Right renal pelvis (tissue), 4 donors: ENCODE data around the gene LEMD1. TPM values are rescaled to one million over a fixed set of nuclear protein-coding genes. Genes with fewer than 3 reads are reported as not detected.
"Not testable (repeated sequence)": the region's sequence is repeated elsewhere in the genome, so short reads cannot be mapped to it uniquely, and the experiment has no call there.

Experiments used
- DNase-seq, 4 donors: peaks; one replicate each; pipeline ENCODE4 v3.0.0-alpha.2; 2013; ENCODE audit warnings: low read depth in 4 of 4, low spot score in 3 of 4, missing footprints in 1 of 4
- polyA plus RNA-seq, 4 donors: library from polyadenylated mRNA; unstranded; fragments of 120-200 nt; gene quantifications; one replicate each; pipeline ENCODE4 v1.2.1, GENCODE V29; 2013; ENCODE audit not compliant: insufficient read length in 4 of 4

LEMD1 gene
- polyA plus RNA-seq, 4 donors = 2.8 to 3.9 (median 3.4) TPM

- DNase-seq = no peak
These were observed 25.8 kb upstream of the LEMD1 start for GRCh38 chr1:205447457-205448341.

- DNase-seq = no peak
These were observed 25.0 kb upstream of the LEMD1 start for GRCh38 chr1:205446828-205447227.

- no peak for DNase-seq
These were observed 23.7 kb upstream of the LEMD1 start for GRCh38 chr1:205445646-205445935.

- no peak for DNase-seq
These were observed 23.2 kb upstream of the LEMD1 start for GRCh38 chr1:205444931-205445645.

GRCh38 chr1:205444300-205444930 lies 22.6 kb upstream of the LEMD1 start:
- DNase-seq = no peak

GRCh38 chr1:205443585-205444299 lies 21.9 kb upstream of the LEMD1 start:
- DNase-seq = no peak

- no peak for DNase-seq
These were observed 20.3 kb upstream of the LEMD1 start for GRCh38 chr1:205442051-205442725.

GRCh38 chr1:205441716-205442050 lies 19.8 kb upstream of the LEMD1 start:
- DNase-seq = no peak

GRCh38 chr1:205441318-205441633 lies 19.4 kb upstream of the LEMD1 start:
- DNase-seq = no peak

- DNase-seq = no peak
These were observed 18.8 kb upstream of the LEMD1 start for GRCh38 chr1:205440476-205441317.

GRCh38 chr1:205440121-205440475 lies 18.2 kb upstream of the LEMD1 start:
- DNase-seq = no peak

GRCh38 chr1:205438213-205439158 lies 16.6 kb upstream of the LEMD1 start:
- no peak for DNase-seq

GRCh38 chr1:205437570-205437969 lies 15.7 kb upstream of the LEMD1 start:
- DNase-seq = no peak

GRCh38 chr1:205436776-205437410 lies 15.0 kb upstream of the LEMD1 start:
- DNase-seq = no peak

GRCh38 chr1:205435578-205436573 lies 14.0 kb upstream of the LEMD1 start:
- no peak for DNase-seq

GRCh38 chr1:205434738-205435137 lies 12.9 kb upstream of the LEMD1 start:
- DNase-seq = no peak

GRCh38 chr1:205432692-205433091 lies 10.8 kb upstream of the LEMD1 start:
- not testable (repeated sequence) for DNase-seq
